ENCODE measurements around the gene DEAF1.

GRCh38 chr11:617912-618682, 76.9 kb downstream of the DEAF1 start:
- no peak for TF ChIP-seq POLR2A (IDR thresholded peaks at IDR 0.05)
- TF ChIP-seq CTCF (IDR thresholded peaks at IDR 0.05), result no peak

Data from body of pancreas (tissue), 4 donors.